ENCODE data around the gene USP47. TPM values are rescaled to one million over a fixed set of nuclear protein-coding genes. Genes with fewer than 3 reads are reported as not detected.

USP47 gene
- total RNA-seq, 1 experiment from 2014 or later = 39.2 TPM

- Histone ChIP-seq H3K4me3 (ENCODE audit: low read depth in 2 of 2, low read length in 2 of 2) (no peak overlapping the region), H3K27ac (ENCODE audit: low read length) (no peak overlapping the region), H3K27me3 (ENCODE audit: control insufficient read depth, insufficient read depth, low read length) (no peaks in the 10 kb centered on the region), H3K36me3 (ENCODE audit: control insufficient read depth, insufficient read depth, low read length) (no peaks in the 10 kb centered on the region; the same call in 1 of the 2 replicates), H3K9me3 (ENCODE audit: control insufficient read depth, insufficient read depth, low read depth, low read length) (no peaks in the 10 kb centered on the region), H3K4me1 (ENCODE audit: control insufficient read depth, insufficient read depth, low read length) (peaks cover 21% of the 10 kb centered on the region)
- in situ Hi-C loops (cut with HindIII; ENCODE audit: low pct_unique_long_range_greater_than_20kb, low sequenced_read_pairs) (no loop called here), intact Hi-C loops (cut with micrococcal nuclease; ENCODE audit: unreplicated experiment) (no loop called here)
- POLR2A ChIA-PET = no interaction called here
- CTCF ChIA-PET = no interaction called here
- DNase-seq (ENCODE audit: low read depth, low spot score) = no peak
- ATAC-seq = no peak
- BruUV-seq (replicated peaks) = no TSS peak
- no peak for TF ChIP-seq CTCF (IDR thresholded peaks at IDR 0.05)
- TF ChIP-seq POLR2AphosphoS5 (IDR thresholded peaks at IDR 0.05; ENCODE audit: low read depth, low read length) = no peak
Measured at GRCh38 chr11:11997049-11997322, 155.2 kb downstream of the USP47 start.

- Histone ChIP-seq H3K4me1 (ENCODE audit: control insufficient read depth, insufficient read depth, low read length) (peaks cover 15% of the 10 kb centered on the region), H3K36me3 (ENCODE audit: control insufficient read depth, insufficient read depth, low read length) (no peaks in the 10 kb centered on the region; the same call in 1 of the 2 replicates), H3K27me3 (ENCODE audit: control insufficient read depth, insufficient read depth, low read length) (no peaks in the 10 kb centered on the region), H3K27ac (ENCODE audit: low read length) (no peak overlapping the region; the same call in 1 of the 2 replicates), H3K9me3 (ENCODE audit: control insufficient read depth, insufficient read depth, low read depth, low read length) (no peaks in the 10 kb centered on the region), H3K4me3 (ENCODE audit: low read depth in 2 of 2, low read length in 2 of 2) (no peak overlapping the region)
- ChIA-PET POLR2A (no interaction called here), CTCF (no interaction called here)
- no TSS peak for BruUV-seq (replicated peaks)
- intact Hi-C loops (cut with micrococcal nuclease; ENCODE audit: unreplicated experiment) (no loop called here), in situ Hi-C loops (cut with HindIII; ENCODE audit: low pct_unique_long_range_greater_than_20kb, low sequenced_read_pairs) (no loop called here)
- no peak for TF ChIP-seq POLR2AphosphoS5 (IDR thresholded peaks at IDR 0.05; ENCODE audit: low read depth, low read length)
- no peak for TF ChIP-seq TCF7L2 (IDR thresholded peaks at IDR 0.05; ENCODE audit: low read depth, low read length)
- no peak for TF ChIP-seq CTCF (IDR thresholded peaks at IDR 0.05)
- TF ChIP-seq, protein P1, sequence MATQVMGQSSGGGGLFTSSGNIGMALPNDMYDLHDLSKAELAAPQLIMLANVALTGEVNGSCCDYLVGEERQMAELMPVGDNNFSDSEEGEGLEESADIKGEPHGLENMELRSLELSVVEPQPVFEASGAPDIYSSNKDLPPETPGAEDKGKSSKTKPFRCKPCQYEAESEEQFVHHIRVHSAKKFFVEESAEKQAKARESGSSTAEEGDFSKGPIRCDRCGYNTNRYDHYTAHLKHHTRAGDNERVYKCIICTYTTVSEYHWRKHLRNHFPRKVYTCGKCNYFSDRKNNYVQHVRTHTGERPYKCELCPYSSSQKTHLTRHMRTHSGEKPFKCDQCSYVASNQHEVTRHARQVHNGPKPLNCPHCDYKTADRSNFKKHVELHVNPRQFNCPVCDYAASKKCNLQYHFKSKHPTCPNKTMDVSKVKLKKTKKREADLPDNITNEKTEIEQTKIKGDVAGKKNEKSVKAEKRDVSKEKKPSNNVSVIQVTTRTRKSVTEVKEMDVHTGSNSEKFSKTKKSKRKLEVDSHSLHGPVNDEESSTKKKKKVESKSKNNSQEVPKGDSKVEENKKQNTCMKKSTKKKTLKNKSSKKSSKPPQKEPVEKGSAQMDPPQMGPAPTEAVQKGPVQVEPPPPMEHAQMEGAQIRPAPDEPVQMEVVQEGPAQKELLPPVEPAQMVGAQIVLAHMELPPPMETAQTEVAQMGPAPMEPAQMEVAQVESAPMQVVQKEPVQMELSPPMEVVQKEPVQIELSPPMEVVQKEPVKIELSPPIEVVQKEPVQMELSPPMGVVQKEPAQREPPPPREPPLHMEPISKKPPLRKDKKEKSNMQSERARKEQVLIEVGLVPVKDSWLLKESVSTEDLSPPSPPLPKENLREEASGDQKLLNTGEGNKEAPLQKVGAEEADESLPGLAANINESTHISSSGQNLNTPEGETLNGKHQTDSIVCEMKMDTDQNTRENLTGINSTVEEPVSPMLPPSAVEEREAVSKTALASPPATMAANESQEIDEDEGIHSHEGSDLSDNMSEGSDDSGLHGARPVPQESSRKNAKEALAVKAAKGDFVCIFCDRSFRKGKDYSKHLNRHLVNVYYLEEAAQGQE (IDR thresholded peaks at IDR 0.05; ENCODE audit: insufficient read depth in 1 of 2, low read depth in 2 of 2, low read length in 1 of 2) = no peak
- no peak for TF ChIP-seq SIN3A (IDR thresholded peaks at IDR 0.05; ENCODE audit: borderline replicate concordance, insufficient read depth, low read depth, low read length)
- ATAC-seq (no peak), DNase-seq (ENCODE audit: low read depth, low spot score) (no peak)
Measured at GRCh38 chr11:11998091-11998781, 156.5 kb downstream of the USP47 start.

All from Panc1 (cell line).